ENCODE data around the gene TRIM8. TPM values are rescaled to one million over a fixed set of nuclear protein-coding genes. Genes with fewer than 3 reads are reported as not detected.

The TRIM8 gene
- total RNA-seq, 3 donors from 2014 or later (not counting 1 experiment from before 2014, with no cell fraction given): 81.9 to 87.8 (median 86.2) TPM

DNA sequence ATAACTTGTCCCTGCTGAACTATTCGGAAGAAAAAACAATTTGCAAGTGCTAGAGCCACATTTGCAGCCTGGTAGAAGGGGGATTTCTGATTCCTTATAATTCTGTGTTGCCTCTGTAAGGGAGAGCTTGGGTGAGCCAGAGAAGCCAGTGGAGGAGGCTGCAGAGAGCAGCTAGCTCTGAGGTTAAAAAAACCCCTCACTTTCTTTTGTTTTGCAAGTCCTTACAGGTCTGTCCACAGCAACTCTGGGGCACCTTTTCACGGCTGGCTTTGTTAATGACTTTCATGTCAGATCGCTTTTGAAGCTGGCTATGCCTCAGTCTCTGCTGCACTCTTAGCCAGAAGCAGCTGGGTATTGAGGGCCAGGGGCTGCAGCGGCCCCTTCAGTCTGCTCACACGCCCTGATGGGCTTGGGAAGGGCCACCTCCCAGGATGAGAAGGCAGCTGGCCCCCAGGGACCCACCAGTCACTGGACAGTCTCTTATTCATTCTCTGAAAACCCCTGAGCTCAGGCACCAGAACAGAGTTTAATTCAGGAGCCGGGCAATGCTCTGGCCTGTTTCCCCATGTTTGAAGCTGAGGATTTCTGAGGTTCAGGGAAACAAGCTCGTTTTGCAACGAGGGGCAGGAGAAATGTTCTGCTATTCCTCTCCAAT is 30.9 kb downstream of the TRIM8 start:
- intact Hi-C loops (cut with micrococcal nuclease): loop anchor here (2.0 kb wide), 2 partner anchors 14 to 28 kb away; no protein-coding TSS in a partner anchor
- Mint-ChIP-seq H3K4me3 (peak overlapping the region; percentile 28), H3K27ac (peak overlapping the region; percentile 85), H3K9me3 (no peaks in the 10 kb centered on the region), H3K4me1 (peaks cover 34 to 45% of the 10 kb centered on the region in 2 donors), H3K27me3 (ENCODE audit: low read depth in 2 of 2) (no peaks in the 10 kb centered on the region), H3K36me3 (no peaks in the 10 kb centered on the region)
- ATAC-seq: no peak
- no peaks in the 10 kb centered on the region for H3K36me3 ChIP-seq (ENCODE audit: control insufficient read depth, insufficient read depth, low read length)
- TF ChIP-seq, protein P1, sequence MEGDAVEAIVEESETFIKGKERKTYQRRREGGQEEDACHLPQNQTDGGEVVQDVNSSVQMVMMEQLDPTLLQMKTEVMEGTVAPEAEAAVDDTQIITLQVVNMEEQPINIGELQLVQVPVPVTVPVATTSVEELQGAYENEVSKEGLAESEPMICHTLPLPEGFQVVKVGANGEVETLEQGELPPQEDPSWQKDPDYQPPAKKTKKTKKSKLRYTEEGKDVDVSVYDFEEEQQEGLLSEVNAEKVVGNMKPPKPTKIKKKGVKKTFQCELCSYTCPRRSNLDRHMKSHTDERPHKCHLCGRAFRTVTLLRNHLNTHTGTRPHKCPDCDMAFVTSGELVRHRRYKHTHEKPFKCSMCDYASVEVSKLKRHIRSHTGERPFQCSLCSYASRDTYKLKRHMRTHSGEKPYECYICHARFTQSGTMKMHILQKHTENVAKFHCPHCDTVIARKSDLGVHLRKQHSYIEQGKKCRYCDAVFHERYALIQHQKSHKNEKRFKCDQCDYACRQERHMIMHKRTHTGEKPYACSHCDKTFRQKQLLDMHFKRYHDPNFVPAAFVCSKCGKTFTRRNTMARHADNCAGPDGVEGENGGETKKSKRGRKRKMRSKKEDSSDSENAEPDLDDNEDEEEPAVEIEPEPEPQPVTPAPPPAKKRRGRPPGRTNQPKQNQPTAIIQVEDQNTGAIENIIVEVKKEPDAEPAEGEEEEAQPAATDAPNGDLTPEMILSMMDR (IDR thresholded peaks at IDR 0.05): no peak
- no peaks in the 10 kb centered on the region for H3K9me3 ChIP-seq (ENCODE audit: control insufficient read depth, insufficient read depth, low read length)
- no peaks in the 10 kb centered on the region for H3K27me3 ChIP-seq (ENCODE audit: control insufficient read depth, insufficient read depth, low read length)
- no peak overlapping the region for H3K4me3 ChIP-seq (ENCODE audit: low read length)
- 61% methylated on average over 8 of the region's 8 CpGs for WGBS (ENCODE audit: insufficient coverage)
- DNase-seq: peak in 1 of 2 donors; percentile 49
- peak overlapping the region; percentile 77 for H3K27ac ChIP-seq (ENCODE audit: low read length)
- H3K4me1 ChIP-seq (ENCODE audit: control insufficient read depth, insufficient read depth, low read length): peaks cover 50% of the 10 kb centered on the region

DNA sequence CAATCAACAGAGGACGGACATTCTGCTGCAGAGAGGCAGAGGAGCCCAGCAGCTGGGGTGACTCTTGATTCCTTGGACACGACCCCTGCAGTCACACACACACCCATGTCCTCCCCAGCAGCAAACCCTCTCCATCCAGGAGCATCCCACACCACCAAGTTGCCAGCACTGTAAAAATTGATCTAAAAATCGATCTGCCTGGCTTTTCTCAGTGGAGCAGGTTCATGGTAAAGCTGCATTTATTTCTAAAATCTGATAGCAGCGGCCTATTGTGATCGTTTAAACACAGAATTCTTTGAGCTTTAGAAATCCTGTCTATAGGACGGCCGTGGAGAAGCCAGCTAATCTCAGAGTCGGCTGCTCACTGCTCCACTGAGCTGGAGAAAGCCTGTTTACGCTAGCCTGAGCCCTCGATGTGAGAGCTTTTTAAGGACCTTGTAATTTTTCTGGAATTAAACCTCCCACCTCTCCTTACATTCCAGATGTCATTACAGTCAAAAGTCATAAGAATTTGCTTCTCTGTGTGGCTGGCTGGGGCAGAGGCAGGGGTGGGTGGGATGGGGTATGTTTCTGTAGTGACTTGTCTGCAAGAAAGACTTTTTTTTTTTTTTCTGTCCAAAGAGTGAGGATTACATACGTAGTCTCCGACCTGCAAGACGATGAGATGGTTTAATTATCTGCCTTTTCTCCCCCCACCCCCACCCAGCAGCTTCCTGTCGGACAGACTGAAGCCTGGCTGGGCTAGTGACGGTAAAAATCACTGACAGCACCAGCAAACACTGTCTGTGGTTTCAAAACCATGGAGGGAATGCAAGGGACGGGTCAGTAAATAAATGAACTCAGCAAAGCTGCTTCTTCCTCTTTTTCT is 31.6 kb downstream of the TRIM8 start:
- TF ChIP-seq, protein P1 (IDR thresholded peaks at IDR 0.05): no peak
- no peaks in the 10 kb centered on the region for H3K36me3 Mint-ChIP-seq
- H3K36me3 ChIP-seq (ENCODE audit: control insufficient read depth, insufficient read depth, low read length): no peaks in the 10 kb centered on the region
- peak in 1 of 2 donors; percentile 33 for DNase-seq
- intact Hi-C loops (cut with micrococcal nuclease): loop anchor here (2.0 kb wide), 2 partner anchors 15 to 29 kb away; no protein-coding TSS in a partner anchor
- H3K4me3 Mint-ChIP-seq: peak overlapping the region; percentile 28
- no peaks in the 10 kb centered on the region for H3K9me3 ChIP-seq (ENCODE audit: control insufficient read depth, insufficient read depth, low read length)
- peak overlapping the region in 1 of 2 donors; percentile 85 for H3K27ac Mint-ChIP-seq
- no peak overlapping the region for H3K4me3 ChIP-seq (ENCODE audit: low read length)
- WGBS (ENCODE audit: insufficient coverage): 40% methylated on average over 16 of the region's 16 CpGs
- no peaks in the 10 kb centered on the region for H3K27me3 ChIP-seq (ENCODE audit: control insufficient read depth, insufficient read depth, low read length)
- peaks cover 50% of the 10 kb centered on the region for H3K4me1 ChIP-seq (ENCODE audit: control insufficient read depth, insufficient read depth, low read length)
- peak; percentile 22 to 66 (median 31) for ATAC-seq
- H3K27me3 Mint-ChIP-seq (ENCODE audit: low read depth in 2 of 2): no peaks in the 10 kb centered on the region
- peaks cover 34 to 45% of the 10 kb centered on the region in 2 donors for H3K4me1 Mint-ChIP-seq
- peak overlapping the region; percentile 34 for H3K27ac ChIP-seq (ENCODE audit: low read length)
- H3K9me3 Mint-ChIP-seq: no peaks in the 10 kb centered on the region

DNA sequence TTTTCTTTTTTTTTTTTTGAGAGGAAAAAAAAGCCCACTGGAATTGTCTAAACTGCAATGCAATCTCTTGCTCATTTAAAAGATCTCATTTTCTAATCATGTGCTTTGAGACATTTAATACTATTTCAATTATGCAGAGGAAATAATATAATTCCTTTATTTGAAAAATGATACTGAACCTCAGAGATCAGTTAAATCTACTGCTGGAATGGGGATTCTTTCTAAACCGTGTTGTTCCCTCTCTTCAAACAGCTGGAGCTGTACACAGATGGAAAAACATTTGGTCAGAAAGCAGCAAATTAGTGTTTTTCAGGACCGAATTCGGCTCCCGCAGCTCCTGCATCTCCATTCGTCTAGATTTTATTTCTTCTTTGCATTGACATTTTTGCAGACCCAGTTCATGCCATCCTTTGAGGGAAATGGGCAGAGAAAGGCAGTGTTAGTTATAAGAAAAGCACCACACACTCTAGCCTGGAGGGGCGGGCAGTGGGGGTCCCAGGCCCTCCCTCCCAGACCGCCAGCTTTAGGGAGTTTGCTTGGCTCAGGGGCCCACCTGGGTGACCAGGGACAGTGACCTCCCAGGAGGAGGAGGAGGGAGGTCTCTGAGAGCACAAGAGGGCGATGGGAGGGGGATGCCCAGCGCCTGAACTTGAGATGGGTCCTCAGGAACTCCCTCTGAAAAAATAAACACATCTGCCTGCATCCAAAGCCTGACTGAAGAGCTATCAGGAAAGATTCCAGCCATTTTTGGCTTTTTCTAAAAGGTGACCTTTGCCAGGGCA is 32.4 kb downstream of the TRIM8 start:
- Histone ChIP-seq H3K27me3 (ENCODE audit: control insufficient read depth, insufficient read depth, low read length) (no peaks in the 10 kb centered on the region), H3K36me3 (ENCODE audit: control insufficient read depth, insufficient read depth, low read length) (no peaks in the 10 kb centered on the region), H3K4me1 (ENCODE audit: control insufficient read depth, insufficient read depth, low read length) (peaks cover 50% of the 10 kb centered on the region), H3K4me3 (ENCODE audit: low read length) (no peak overlapping the region), H3K9me3 (ENCODE audit: control insufficient read depth, insufficient read depth, low read length) (no peaks in the 10 kb centered on the region), H3K27ac (ENCODE audit: low read length) (peak overlapping the region; percentile 14)
- no peaks in the 10 kb centered on the region for H3K9me3 Mint-ChIP-seq
- H3K27me3 Mint-ChIP-seq (ENCODE audit: low read depth in 2 of 2): no peaks in the 10 kb centered on the region
- H3K4me1 Mint-ChIP-seq: peaks cover 34 to 45% of the 10 kb centered on the region in 2 donors
- DNase-seq (no peak), ATAC-seq (no peak)
- H3K4me3 Mint-ChIP-seq: peak overlapping the region; percentile 31
- no peak overlapping the region for H3K27ac Mint-ChIP-seq
- intact Hi-C loops (cut with micrococcal nuclease): no loop called here
- H3K36me3 Mint-ChIP-seq: no peaks in the 10 kb centered on the region
- WGBS (ENCODE audit: insufficient coverage): 85% methylated on average over 9 of the region's 9 CpGs
- TF ChIP-seq, protein P1 (IDR thresholded peaks at IDR 0.05): no peak

Data from natural killer cell (primary cell).